Naive thymus-derived CD4-positive, alpha-beta T cell (primary cell): Measurements from ENCODE around the gene MAGEF1. TPM values are rescaled to one million over a fixed set of nuclear protein-coding genes. Genes with fewer than 3 reads are reported as not detected.

ENCODE experiments used
- ATAC-seq: fragments of 150-1000 bp; cut with Tn5 transposase; 2 replicates; pipeline ENCODE4 v1.10.0; 2021; ENCODE audit warnings: mild to moderate bottlenecking, moderate library complexity
- CTCF ChIA-PET: fragments of 350-600 bp; sonication (Branson Sonifier 250); formaldehyde crosslinking; loops from one replicate; lab custom pipeline; 2021; ENCODE audit warnings: antibody characterized with exemption; lab: Charles Lee
- POLR2A ChIA-PET: fragments of 350-600 bp; sonication (Branson Sonifier 250); formaldehyde crosslinking; loops from one replicate; lab custom pipeline; 2021; ENCODE audit warnings: antibody characterized with exemption, inconsistent platforms; lab: Charles Lee
- DNase-seq, 9 donors: peaks; one replicate each; pipeline versions ENCODE4 v3.0.0 to v3.0.0-alpha.2; 2020 to 2022; ENCODE audit warnings: mixed read lengths in 1 of 9
- H3K27ac ChIP-seq: one replicate; pipeline ENCODE4 v1.7.0; 2013; ENCODE audit warnings: mild to moderate bottlenecking, low read depth, low read length, moderate library complexity
- H3K27me3 ChIP-seq, 2 donors: one replicate each; pipeline ENCODE4 v1.7.0; 2013; ENCODE audit warnings: low read length in 2 of 2, mild to moderate bottlenecking in 2 of 2, moderate library complexity in 2 of 2; ENCODE audit not compliant: control insufficient read depth in 2 of 2, insufficient read depth in 2 of 2
- H3K36me3 ChIP-seq, 3 experiments: 1 replicate in 2 of 3; 2 replicates in 1 of 3; pipeline ENCODE4 v1.7.0; 2013; ENCODE audit warnings: low read length in 3 of 3, mild to moderate bottlenecking in 3 of 3, moderate library complexity in 1 of 3; ENCODE audit not compliant: insufficient read depth in 3 of 3, control insufficient read depth in 2 of 3
- H3K4me1 ChIP-seq, 2 donors: one replicate each; pipeline ENCODE4 v1.7.0; 2013; ENCODE audit warnings: low read length in 2 of 2, mild to moderate bottlenecking in 2 of 2, moderate library complexity in 1 of 2; ENCODE audit not compliant: control insufficient read depth in 2 of 2, insufficient read depth in 2 of 2
- H3K4me3 ChIP-seq: 2 replicates; pipeline ENCODE4 v1.7.0; 2013; ENCODE audit warnings: mild to moderate bottlenecking, low read length
- H3K9me3 ChIP-seq, 3 experiments: 1 replicate in 2 of 3; 2 replicates in 1 of 3; pipeline ENCODE4 v1.7.0; 2013; ENCODE audit warnings: low read length in 3 of 3; ENCODE audit not compliant: control insufficient read depth in 2 of 3
- H3K27ac Mint-ChIP-seq, 9 donors: one replicate each; pipeline ENCODE4 v1.8.0; 2020 to 2022; ENCODE audit warnings: mixed read lengths in 9 of 9, mild to moderate bottlenecking in 8 of 9, moderate library complexity in 5 of 9, inconsistent platforms in 2 of 9
- H3K27me3 Mint-ChIP-seq, 5 donors: one replicate each; pipeline ENCODE4 v1.8.0; 2021 to 2022; ENCODE audit warnings: mixed read lengths in 5 of 5, mild to moderate bottlenecking in 1 of 5
- H3K36me3 Mint-ChIP-seq, 5 donors: one replicate each; pipeline ENCODE4 v1.8.0; 2020 to 2022; ENCODE audit warnings: mixed read lengths in 5 of 5, mild to moderate bottlenecking in 3 of 5, inconsistent platforms in 1 of 5
- H3K4me1 Mint-ChIP-seq, 7 donors: one replicate each; pipeline ENCODE4 v1.8.0; 2020 to 2022; ENCODE audit warnings: mixed read lengths in 7 of 7, mild to moderate bottlenecking in 3 of 7, inconsistent platforms in 1 of 7
- H3K4me3 Mint-ChIP-seq, 10 donors: one replicate each; pipeline ENCODE4 v1.8.0; 2020 to 2022; ENCODE audit warnings: mild to moderate bottlenecking in 10 of 10, mixed read lengths in 10 of 10, moderate library complexity in 6 of 10, inconsistent platforms in 2 of 10
- H3K9me3 Mint-ChIP-seq, 11 donors: one replicate each; pipeline ENCODE4 v1.8.0; 2020 to 2022; ENCODE audit warnings: mixed read lengths in 11 of 11, mild to moderate bottlenecking in 4 of 11, inconsistent platforms in 1 of 11, moderate library complexity in 1 of 11
- intact Hi-C, 2 donors: fragments of 100-400 bp; cut with micrococcal nuclease; formaldehyde crosslinking; loops; one replicate each; pipeline ENCODE4 v1.15.1; 2023
- polyA plus RNA-seq, 2 donors: library from polyadenylated mRNA; unstranded; fragments of 300-500 nt; fragmentation: Illumina TruSeq; gene quantifications; one replicate each; pipeline ENCODE4 v1.2.3, GENCODE V29; 2021
- total RNA-seq, 6 experiments: library from RNA in 5 of 6; stranded (reverse) in 5 of 6; gene quantifications; 1 replicate in 5 of 6; 2 replicates in 1 of 6; pipeline ENCODE4 v1.2.3 and lab custom pipeline; 2021 to 2026

Gene MAGEF1
- total and polyA plus RNA-seq, 7 experiments from 2014 or later, result 9.0 to 40.0 (median 17.0) TPM

GRCh38 chr3:184680385-184681345 lies 31.2 kb downstream of the MAGEF1 start:
- peaks cover 0 to 11% (median 4%) of the 10 kb centered on the region in 5 donors for H3K27me3 Mint-ChIP-seq
- ATAC-seq, result no peak
- Histone ChIP-seq H3K27ac (no peak overlapping the region), H3K4me1 (no peaks in the 10 kb centered on the region), H3K9me3 (no peaks in the 10 kb centered on the region), H3K36me3 (no peaks in the 10 kb centered on the region), H3K27me3 (no peaks in the 10 kb centered on the region), H3K4me3 (no peak overlapping the region)
- H3K36me3 Mint-ChIP-seq, result no peaks in the 10 kb centered on the region
- H3K4me3 Mint-ChIP-seq, result no peak overlapping the region
- H3K4me1 Mint-ChIP-seq, result peaks cover 0 to 6% (median 0%) of the 10 kb centered on the region in 7 donors
- ChIA-PET CTCF (no interaction called here), POLR2A (no interaction called here)
- intact Hi-C loops, result no loop called here
- no peak for DNase-seq
- no peaks in the 10 kb centered on the region for H3K9me3 Mint-ChIP-seq
- no peak overlapping the region for H3K27ac Mint-ChIP-seq

- ChIA-PET CTCF (no interaction called here), POLR2A (no interaction called here)
- H3K27me3 ChIP-seq, result no peaks in the 10 kb centered on the region
- Mint-ChIP-seq H3K9me3 (no peaks in the 10 kb centered on the region), H3K4me1 (peaks cover 0 to 4% (median 0%) of the 10 kb centered on the region in 7 donors), H3K36me3 (no peaks in the 10 kb centered on the region), H3K27me3 (peaks cover 0 to 11% (median 0%) of the 10 kb centered on the region in 5 donors), H3K4me3 (no peak overlapping the region), H3K27ac (no peak overlapping the region)
- intact Hi-C loops, result no loop called here
- ATAC-seq (no peak), DNase-seq (no peak)
- H3K4me1 ChIP-seq, result no peaks in the 10 kb centered on the region
- no peak overlapping the region for H3K27ac ChIP-seq
- H3K4me3 ChIP-seq, result no peak overlapping the region
- H3K9me3 ChIP-seq, result no peaks in the 10 kb centered on the region
- no peaks in the 10 kb centered on the region for H3K36me3 ChIP-seq
Measured at GRCh38 chr3:184679056-184679816, 32.6 kb downstream of the MAGEF1 start.

- CTCF ChIA-PET, result no interaction called here
- Mint-ChIP-seq H3K9me3 (no peaks in the 10 kb centered on the region), H3K27ac (no peak overlapping the region), H3K27me3 (peaks cover 0 to 13% (median 0%) of the 10 kb centered on the region in 5 donors), H3K36me3 (no peaks in the 10 kb centered on the region), H3K4me3 (no peak overlapping the region), H3K4me1 (peaks cover 0 to 6% (median 0%) of the 10 kb centered on the region in 7 donors)
- Histone ChIP-seq H3K4me1 (no peaks in the 10 kb centered on the region), H3K4me3 (no peak overlapping the region), H3K9me3 (no peaks in the 10 kb centered on the region), H3K27ac (no peak overlapping the region), H3K36me3 (no peaks in the 10 kb centered on the region), H3K27me3 (no peaks in the 10 kb centered on the region)
- POLR2A ChIA-PET, result no interaction called here
- DNase-seq (no peak), ATAC-seq (no peak)
- intact Hi-C loops, result no loop called here
Measured at GRCh38 chr3:184678317-184679055, 33.4 kb downstream of the MAGEF1 start.

GRCh38 chr3:184677344-184678316 lies 34.2 kb downstream of the MAGEF1 start:
- no peak for ATAC-seq
- intact Hi-C loops, result no loop called here
- no peaks in the 10 kb centered on the region for H3K27me3 ChIP-seq
- ChIA-PET CTCF (no interaction called here), POLR2A (no interaction called here)
- H3K4me3 ChIP-seq, result no peak overlapping the region
- Mint-ChIP-seq H3K4me3 (no peak overlapping the region), H3K36me3 (no peaks in the 10 kb centered on the region), H3K27me3 (peaks cover 0 to 13% (median 0%) of the 10 kb centered on the region in 5 donors), H3K9me3 (no peaks in the 10 kb centered on the region), H3K27ac (peak overlapping the region in 1 of 9 donors; percentile 35), H3K4me1 (peaks cover 0 to 6% (median 0%) of the 10 kb centered on the region in 7 donors)
- no peaks in the 10 kb centered on the region for H3K36me3 ChIP-seq
- no peak overlapping the region for H3K27ac ChIP-seq
- H3K4me1 ChIP-seq, result no peaks in the 10 kb centered on the region
- no peak for DNase-seq
- H3K9me3 ChIP-seq, result no peaks in the 10 kb centered on the region

GRCh38 chr3:184676927-184677326 lies 34.9 kb downstream of the MAGEF1 start:
- Mint-ChIP-seq H3K4me1 (peaks cover 0 to 6% (median 0%) of the 10 kb centered on the region in 7 donors), H3K4me3 (no peak overlapping the region)
- no peak overlapping the region for H3K4me3 ChIP-seq

More at GRCh38 chr3:184676927-184677326, 34.9 kb downstream of the MAGEF1 start:
- H3K27me3 Mint-ChIP-seq, result peaks cover 0 to 13% (median 0%) of the 10 kb centered on the region in 5 donors
- no peaks in the 10 kb centered on the region for H3K9me3 Mint-ChIP-seq
- ATAC-seq (peak; percentile 83), DNase-seq (no peak)
- Histone ChIP-seq H3K9me3 (no peaks in the 10 kb centered on the region), H3K27ac (no peak overlapping the region), H3K27me3 (no peaks in the 10 kb centered on the region), H3K36me3 (no peaks in the 10 kb centered on the region), H3K4me1 (no peaks in the 10 kb centered on the region)
- POLR2A ChIA-PET, result no interaction called here
- peak overlapping the region in 1 of 9 donors; percentile 35 for H3K27ac Mint-ChIP-seq
- intact Hi-C loops, result no loop called here
- H3K36me3 Mint-ChIP-seq, result no peaks in the 10 kb centered on the region
- CTCF ChIA-PET, result no interaction called here
